Body of pancreas (tissue), 4 donors: ENCODE results near the gene MEF2D.

Source experiments
- CTCF ChIP-seq, 7 experiments: fragments of 450-650 bp in 4 of 7; fragments of 200-600 bp in 3 of 7; sonication (generic) in 3 of 7; IDR thresholded peaks; one replicate each; pipeline ENCODE4 v1.5.1; 2016 to 2019; ENCODE audit warnings: antibody characterized with exemption in 7 of 7
- POLR2A ChIP-seq, 3 donors: fragments of 450-650 bp; IDR thresholded peaks; one replicate each; pipeline ENCODE4 v1.6.1; 2016; ENCODE audit warnings: antibody characterized with exemption in 3 of 3, mild to moderate bottlenecking in 2 of 3

- TF ChIP-seq POLR2A (IDR thresholded peaks at IDR 0.05) (no peak), CTCF (IDR thresholded peaks at IDR 0.05) (no peak)
These were observed 4.3 kb downstream of the MEF2D start for GRCh38 chr1:156496211-156496761.
